ENCODE data around the gene PRSS38.

PRSS38 gene

DNA sequence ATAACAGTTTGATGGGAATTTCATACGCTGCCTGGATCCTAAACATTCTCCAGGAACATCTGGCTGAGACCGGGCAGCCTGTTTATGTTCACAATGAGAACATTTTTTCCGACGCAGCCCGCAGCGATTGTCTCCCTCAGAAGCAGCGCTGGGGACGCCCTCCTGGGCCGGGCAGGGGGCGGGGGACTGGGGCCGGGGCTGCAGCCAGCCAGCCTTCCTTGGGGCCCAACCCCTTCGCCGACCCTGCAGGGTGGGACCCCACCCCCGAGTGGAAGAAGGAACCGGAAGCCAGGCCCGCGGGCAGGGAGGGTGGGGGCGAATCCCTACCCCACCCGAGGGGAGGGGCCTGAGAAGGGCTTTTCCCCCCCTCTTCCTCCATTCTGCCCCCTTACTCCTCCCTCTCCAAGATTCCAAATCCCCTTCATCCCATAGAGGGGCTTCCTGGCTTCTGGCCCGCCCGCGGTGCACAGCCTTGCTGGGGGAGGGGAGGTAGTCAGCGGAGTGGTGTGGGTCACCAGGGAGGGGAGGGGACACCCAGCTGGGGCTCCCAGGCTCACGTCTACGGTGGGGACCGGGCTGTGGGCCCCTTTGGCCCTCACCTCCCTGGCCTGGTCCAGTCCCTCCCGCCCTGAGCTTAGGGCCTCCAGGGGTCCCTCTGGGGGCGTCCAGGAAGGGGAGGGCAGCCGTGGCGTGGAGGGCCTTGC lies 71.7 kb downstream of the PRSS38 start:
- DNase-seq = peak in 1 of 2 donors; percentile 51

DNA sequence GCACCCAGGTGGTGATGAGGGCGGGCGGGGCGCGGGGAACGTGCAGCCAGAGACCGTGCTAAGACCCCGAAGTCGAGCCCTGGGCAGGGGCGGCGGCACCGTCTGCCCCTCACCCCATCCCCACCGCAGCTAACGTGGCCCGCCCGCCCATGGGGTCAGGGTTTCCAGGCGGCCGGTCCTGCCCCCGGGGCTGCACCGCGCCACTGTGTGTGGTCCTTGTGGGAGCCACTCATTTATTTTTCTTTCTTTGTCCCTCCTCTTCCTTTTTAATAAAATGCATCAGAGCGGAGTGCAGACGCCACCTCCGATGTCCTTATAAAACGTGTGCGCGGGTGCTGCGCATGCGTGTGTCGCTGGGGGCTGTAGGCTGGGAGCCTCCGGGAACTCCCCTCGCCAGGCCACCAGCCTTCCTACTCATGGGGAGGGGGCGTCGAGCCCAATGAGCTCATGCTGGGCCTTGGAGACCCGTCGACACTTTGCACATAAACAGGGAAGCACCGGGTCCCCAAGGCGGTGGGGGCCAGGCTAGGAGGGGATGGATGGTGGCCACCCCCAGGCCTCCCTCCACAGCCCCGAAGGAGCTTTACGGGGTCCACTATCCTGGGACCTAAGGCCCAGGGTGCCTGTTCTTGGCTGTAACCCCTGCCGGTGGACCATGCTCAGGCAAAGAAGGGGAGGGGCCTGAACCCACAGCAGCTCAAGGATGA lies 72.4 kb downstream of the PRSS38 start:
- DNase-seq = peak in 1 of 2 donors; percentile 58

DNA sequence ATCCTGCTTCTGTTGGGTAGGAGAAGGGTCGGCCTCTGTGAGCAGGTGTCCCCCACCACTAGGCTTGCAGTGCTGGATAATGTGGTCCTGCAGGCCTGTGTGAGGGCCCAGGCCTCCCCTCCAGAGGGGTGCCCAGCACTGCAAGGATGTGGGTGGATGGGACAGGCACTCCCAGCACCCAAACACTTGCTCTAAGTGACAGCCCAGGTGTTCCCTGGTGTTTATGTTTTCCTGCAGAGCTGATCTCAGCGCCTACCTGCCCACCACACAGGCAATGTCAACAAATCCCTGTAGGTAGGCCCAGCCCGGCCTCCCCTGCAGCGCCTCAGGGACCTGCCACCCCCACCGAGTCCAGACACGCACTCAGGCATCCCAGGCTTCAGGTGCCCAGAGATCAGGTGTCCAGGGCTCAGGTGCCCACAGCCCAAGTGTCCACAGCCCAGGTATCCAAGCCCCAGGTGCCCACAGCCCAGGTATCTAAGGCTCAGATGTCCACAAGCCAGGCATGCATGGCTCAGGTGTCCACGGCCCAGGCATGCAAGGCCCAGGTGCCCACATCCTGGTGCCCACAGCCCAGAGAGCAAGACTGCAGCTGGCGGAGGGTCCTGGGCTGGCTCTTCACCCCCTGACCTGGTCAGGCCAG lies 73.0 kb downstream of the PRSS38 start:
- DNase-seq = no peak

DNA sequence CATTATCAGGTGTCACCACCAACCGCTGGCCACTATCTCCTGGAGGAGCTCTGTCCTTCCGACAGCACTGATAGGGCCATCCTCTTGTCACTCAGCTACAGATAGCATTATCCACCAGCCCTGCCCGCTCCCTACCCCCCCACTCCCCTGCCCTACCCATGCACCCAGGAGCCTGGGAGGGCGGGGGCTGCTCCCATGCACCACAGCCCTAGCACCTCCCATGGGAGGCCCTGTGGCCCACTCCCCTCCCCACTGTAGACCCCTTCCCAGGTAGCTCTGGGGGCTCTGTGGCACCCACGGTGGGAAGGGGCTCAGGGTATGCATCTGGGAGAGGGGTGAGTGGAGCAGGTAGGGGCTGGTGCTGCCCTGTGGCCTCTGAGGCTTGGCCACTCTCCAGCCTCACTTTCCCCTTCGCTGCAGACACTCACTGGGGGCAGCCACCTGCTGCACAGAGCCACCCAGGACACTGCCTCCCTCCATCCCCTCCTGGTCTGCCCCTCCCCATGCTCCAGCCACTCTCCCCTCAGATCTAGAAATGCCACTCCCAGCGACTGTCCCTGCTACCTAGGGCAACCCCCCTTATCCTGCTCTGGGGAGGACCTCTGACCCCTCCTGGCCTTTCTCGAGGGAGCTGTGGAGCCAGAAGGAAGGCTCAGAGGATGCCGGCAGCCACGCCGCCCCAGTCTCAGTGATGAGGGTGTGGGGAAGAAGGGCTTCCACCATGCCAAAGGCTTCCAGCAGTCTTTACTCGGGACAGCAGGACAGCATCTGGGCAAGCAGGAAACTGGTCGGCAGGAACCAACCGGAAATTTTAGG lies 73.8 kb downstream of the PRSS38 start:
- no peak for DNase-seq

DNA sequence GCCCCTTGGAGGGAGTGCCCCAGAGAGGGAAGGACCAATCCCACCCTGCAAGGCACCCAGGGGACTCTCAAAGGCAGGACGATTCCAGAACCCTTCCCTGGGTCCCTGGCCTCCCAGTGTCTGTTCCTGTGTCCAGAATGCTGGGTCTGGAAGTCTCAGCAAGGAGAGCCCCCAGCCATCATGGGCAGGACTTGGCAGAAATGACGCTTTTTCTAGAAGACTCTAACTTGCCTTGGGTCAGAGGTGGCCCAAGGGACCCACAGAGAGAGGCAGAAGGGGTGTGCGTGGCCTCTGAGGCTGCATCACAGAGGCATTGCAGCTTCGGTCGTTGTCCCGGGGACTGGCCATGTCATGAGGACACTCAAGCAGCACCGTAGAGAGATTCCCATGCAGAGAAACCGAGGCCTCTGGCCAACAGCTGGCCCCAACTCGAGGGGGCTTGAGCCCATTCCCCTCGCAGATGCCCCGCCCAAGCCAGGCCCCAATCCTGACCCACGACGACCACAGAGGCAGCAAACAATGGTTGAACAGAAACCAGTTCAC lies 74.5 kb downstream of the PRSS38 start:
- DNase-seq = no peak

DNA sequence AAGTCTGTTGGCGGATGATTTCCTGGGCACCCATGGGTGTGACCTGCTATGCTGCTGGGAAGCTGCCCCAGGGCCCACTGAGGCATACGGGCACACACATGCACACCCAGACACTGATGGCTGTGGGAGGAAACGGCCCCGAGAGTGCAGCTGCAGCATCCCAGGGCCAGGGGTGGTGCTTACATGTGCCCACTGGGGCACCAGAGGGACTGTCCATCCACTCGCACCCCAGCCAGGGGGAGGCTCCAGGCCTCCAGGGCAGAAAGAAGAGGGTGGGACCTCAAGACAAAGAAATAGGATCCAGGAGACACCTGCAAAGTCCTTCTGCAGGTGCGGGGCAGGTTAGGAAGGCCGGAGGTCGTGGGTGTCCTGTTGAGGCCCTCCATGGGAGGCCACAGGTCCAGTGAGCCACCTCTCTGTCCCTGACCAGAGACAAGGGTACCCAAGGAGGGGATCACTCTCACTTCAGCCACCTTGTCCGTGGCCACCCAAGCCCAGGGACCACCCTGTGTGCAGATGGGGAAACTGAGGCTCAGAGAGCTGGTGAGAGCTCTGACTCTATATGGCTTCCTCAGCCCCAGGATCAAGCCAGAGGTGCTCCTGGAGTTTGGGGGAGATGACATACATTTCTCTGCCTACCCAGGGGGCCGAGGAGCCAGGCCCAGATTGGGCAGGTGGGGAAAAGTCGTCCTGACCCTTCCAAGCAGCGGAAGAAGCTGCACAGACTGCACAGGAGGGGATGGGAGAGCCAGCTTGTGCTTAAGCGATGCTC lies 75.2 kb downstream of the PRSS38 start:
- DNase-seq = no peak

DNA sequence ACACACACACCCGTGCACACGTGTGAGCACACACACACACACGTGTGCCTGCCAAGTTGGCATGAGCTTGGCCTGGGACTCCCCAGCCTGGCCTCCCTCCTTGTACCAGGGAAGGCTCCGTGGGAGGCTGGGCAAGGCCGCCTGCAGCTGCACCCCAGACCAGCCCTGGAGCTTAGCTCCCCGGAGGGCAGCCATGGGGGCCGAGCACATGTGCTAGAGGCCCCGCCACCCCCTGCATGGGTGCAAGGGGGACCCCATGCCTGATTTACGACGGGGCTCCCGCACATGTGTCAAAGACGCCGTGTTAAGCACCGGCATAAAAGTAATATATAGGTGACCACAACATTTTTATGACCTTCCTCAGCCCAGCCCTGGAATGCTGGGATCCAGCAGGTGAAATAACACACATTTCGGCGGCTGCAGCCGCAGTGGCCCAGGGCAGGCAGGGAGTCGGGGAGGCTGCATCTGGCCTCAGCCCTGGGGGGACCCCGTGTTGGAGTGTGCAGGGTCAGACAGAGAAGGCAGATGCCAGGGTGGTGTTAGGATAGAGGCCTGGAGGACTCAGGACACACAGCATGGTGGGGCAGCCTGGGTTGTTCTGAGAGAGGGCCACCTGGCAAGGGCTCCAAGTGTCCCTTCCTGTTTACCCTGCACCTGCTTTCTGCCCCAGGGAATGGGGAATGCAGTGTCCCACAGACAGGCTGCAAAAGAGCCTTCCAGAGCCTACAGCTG lies 75.9 kb downstream of the PRSS38 start:
- DNase-seq = no peak

DNA sequence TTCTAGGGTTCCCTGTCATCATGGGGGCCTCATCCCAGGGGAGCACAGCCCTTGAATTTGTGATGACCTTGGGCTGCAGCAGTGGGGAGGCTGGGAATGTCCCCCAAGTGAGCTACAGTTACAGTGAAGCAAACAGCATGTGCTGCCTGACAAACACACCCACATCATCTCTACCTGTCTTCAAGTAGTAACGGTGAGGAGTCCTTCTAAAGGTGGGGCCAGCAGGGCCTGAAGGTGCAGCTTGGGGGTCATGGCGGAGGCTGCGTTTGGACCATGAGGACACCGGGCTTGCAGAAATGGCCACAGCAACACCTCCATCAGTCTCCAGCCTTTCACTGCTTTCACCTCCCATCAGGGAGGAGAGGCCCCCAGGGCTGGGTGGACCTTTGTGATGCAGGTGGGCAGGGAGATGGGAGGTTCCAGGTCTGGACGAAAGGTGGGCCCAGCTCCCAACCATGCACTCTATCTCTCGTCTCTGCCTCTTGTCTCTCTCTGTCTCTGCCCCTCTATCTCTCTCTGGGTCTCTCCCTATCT lies 76.5 kb downstream of the PRSS38 start:
- no peak for DNase-seq

DNA sequence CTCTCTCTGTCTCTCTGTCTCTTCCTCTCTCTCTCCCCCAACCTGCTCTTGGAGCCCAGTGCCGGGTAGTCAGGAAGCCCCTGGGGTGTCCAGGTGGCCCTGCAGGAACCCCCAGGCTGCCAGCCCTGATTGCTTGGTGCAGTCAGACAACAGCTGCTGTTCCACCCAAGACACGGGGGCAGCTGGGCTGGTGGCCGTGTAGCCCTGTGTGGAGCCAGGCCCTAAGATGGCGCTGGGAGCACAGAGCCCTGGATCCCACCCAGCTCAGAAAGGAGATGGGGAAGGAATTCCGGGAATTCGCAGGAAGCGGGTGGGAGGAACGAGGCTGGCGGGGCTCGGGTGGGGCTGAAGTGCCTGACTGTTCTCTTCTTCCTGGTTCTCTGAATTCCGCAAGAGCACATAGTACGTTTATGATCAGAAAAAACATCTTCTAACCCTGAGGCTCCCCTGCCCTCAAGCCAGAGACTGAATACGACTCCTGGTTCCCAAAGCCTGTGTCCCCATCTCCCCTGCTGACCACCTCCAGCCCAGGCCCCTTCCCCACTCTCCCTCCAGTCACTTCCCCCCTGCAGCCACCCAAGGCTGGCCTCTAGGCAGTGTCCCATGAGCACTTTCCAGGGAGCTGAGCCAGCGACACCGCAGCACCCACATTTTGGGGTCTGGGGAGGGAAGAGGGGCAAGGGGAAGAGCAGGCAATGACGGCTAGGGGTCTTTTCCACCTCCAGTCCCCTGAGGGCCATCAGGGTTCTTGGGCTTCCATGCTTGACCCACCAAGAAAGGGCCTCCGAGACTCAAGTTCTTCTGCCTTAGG lies 77.2 kb downstream of the PRSS38 start:
- no peak for DNase-seq

DNA sequence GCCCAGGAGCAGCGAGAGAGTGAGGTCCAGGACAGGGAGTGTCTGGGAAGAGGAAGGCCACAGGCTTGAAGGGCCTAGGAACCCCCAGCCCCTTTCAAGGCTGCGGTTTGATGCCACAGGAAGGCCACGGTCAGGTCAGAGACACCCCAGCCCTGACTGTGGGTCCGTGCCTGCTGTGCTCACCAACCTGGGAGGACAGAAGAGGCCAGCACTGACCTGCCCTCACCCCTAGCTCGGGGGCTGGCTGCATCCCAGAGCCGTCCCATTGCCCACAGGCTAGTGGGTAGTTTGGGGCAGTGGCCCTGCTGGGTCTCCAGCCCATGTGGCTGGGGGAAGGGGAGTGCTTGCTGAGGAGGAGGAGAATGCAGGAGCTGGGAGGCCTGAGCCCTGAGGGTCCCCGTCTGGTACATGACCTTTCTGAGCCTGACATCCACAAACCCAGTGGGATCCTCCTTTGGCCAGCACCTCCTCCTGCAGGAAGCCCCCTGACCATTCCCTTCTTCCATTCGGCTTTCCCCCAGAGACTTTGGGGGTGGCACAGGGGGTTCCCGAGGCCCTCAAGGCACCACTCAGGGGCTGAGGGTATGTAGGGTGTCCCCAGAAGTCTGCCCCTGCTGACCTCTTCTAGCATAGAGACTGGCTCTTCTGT lies 77.9 kb downstream of the PRSS38 start:
- DNase-seq = no peak

DNA sequence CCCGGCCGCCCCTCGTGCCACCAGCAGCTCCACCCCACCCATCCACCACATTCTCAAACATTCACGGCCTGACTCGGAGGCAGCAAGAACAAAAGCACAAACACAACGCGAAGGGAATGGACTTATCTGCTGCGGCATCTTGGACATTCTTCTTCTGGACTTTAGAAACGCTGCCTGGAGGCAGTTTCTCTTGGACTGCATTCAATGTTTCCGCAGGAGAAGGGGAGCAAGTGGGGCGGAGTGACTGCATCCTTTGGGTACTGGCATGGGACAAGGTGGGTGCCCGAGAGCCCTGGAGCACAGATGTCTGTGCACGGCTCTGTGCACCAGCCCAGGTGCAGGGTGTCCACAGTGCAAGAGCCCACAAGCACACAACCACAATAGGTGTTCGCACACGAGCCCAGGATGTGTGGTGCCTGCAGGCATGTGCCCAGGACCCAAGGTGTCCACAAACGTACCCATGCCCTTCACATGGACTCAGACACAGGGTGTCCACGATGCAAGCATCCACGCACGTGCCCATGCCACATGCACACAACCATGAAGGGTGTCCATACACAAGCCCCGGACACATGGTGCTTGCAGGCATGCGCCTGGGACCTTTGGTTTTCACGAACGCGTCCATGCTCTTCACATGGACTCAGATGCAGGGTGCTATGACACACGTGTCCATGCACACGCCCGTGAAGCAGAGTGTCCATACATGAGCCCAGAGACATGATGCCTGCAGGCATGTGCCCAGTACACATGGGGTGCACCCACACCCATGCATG lies 78.7 kb downstream of the PRSS38 start:
- no peak for DNase-seq

DNA sequence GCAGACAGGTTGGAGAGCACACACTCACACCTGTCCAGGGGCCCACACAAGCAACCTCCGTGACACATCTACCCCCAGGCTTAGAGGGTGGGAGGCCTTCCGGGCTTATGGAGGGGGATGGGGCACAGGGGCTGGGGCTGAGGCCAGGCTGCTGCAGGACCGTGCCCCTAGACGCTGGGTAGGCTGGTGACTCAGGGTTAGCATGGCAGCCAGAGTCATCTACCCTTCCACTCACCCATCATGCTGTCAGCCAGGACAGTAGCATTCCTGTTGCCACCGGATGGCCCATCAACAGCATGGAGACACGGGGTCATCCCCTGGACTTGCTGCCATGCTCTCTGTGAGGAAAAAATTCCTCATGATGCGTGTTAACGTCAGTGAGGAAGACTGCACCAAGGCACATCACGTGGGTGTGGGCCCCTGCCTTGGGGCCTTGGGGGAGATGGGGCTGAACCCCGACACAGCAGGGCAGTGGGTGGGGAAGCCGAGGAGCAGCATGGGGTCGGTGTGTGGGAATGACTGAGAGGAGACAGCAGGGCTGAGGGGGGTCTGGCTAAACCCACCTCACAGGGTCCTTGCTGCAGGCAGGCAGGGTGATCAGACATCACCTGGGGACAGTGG lies 79.5 kb downstream of the PRSS38 start:
- DNase-seq = no peak
